ENCODE data around the gene CFAP99.

The CFAP99 gene

DNA sequence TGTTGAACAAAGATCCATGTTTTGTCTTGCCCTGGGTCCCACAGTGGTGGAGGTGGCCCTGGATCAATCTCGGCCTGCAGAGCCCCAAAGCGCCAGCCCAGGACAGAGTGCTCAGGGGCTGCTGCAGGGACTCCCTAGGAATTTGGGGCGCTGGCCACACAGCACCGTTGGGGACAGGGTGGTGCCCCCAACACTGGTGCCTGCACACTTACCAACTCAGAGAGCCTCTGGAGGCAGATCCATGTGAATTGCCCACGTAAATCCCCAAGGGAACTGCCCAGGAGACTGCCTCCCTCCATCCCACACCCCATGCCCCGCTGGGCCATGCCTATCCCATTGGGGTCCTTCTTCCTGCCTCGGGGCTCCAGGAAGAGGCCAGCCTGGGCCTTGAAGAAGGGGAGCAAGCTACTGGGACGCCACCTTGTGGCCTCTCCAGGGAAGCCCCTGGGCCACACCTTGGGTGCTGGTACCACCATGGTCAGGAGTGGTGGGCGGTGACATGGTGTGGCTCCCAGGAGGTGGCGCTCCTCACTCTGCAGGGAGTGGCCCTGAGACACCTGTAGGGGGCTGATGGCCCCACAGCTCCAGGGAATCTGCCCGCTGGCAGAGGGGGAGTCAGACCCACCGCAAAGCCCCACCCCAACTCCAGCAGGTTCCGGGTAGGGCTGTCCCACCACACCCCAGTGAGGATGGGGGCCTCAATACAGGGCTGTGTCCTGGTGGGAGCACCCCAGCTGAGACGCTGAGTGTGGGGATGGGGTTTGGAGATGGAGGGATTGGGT is 22.8 kb downstream of the CFAP99 start:
- Mint-ChIP-seq H3K27me3 (no peaks in the 10 kb centered on the region), H3K9me3 (no peaks in the 10 kb centered on the region), H3K27ac (ENCODE audit: low read depth) (no peak overlapping the region), H3K4me3 (no peak overlapping the region), H3K4me1 (peaks cover 6% of the 10 kb centered on the region), H3K36me3 (ENCODE audit: insufficient read depth) (no peaks in the 10 kb centered on the region)
- peak; percentile 62 to 66 for DNase-seq (ENCODE audit: low spot score in 2 of 2)
- ATAC-seq (replicated peaks; ENCODE audit: extremely low read depth, poor library complexity, severe bottlenecking): peak; percentile 97

DNA sequence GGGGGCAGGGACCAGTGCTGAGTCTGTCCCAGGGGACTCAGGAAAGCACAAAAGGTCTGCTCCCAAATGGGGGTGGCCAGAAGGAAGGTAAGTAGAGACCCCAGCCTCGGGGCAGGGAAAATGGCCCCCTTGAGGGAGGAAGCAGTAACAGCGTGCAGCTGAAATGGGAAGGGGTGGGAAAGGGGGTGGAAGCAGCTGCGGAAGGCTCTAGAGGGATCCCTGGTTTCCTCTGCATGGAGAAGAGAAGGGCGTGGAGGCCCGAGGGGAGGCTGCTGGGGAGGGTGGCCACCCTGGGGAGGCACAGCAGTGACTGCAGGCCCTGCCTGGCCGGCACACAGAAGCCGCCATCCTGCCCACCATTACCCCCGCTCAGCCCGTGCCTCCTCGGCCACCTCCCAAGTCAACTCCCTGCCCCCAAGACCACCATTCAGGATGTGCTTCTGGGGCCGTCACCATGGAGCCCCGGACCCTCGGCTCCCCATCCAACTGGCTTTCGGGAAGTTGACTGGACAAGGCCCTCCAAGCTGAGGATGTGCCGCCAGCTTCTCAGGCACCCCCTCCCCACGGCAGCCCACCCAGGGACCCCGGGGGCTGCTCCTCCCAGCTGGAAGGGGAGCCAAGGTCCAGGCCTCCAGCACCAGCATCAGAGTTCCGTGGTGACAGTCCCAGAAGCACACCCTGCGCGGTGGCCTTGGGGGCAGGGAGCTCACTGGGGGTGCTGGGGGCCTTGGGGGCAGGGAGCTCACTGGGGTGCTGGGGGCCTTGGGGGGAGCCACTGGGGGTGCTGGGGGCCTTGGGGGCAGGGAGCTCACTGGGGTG is 23.6 kb downstream of the CFAP99 start:
- H3K27me3 Mint-ChIP-seq: no peaks in the 10 kb centered on the region
- no peak for ATAC-seq (replicated peaks; ENCODE audit: extremely low read depth, poor library complexity, severe bottlenecking)
- H3K27ac Mint-ChIP-seq (ENCODE audit: low read depth): no peak overlapping the region
- H3K9me3 Mint-ChIP-seq: no peaks in the 10 kb centered on the region
- no peak overlapping the region for H3K4me3 Mint-ChIP-seq
- DNase-seq (ENCODE audit: low spot score in 2 of 2): no peak
- no peaks in the 10 kb centered on the region for H3K36me3 Mint-ChIP-seq (ENCODE audit: insufficient read depth)
- peaks cover 6% of the 10 kb centered on the region for H3K4me1 Mint-ChIP-seq

DNA sequence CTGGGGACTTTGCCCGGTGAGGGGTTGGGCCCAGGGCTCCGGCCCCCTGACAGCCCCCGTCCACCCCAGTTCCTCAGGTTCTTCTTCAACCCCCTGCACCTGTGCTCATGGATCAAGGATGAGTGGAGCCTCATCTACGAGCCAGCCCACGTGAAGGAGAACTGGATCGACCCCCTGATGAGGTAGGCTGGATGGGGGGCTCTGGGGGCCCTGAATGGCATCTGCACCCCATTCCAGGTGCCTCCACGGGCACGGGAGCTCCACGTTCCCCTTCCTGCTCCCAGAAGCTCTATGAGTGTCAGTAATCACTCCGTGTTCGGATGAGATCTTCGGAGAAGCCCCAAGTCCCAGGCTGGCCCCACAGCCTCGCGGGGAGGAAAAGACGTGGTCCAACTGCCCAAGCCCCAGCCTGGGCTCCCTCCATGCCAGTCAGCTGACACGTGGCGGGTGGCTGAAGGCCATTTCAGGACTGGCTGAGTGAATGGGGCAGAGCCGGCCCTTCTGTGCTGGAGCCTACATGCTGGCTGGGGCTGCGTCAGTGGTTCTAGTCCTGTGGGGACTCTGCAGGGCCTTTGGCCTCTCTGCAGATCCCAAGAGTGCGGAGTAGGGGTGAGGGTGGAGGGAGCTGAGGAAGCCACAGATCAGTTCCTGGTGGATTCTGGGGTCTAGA is 24.4 kb downstream of the CFAP99 start:
- H3K4me1 Mint-ChIP-seq: peaks cover 6% of the 10 kb centered on the region
- no peaks in the 10 kb centered on the region for H3K36me3 Mint-ChIP-seq (ENCODE audit: insufficient read depth)
- H3K9me3 Mint-ChIP-seq: no peaks in the 10 kb centered on the region
- no peak overlapping the region for H3K27ac Mint-ChIP-seq (ENCODE audit: low read depth)
- no peak for ATAC-seq (replicated peaks; ENCODE audit: extremely low read depth, poor library complexity, severe bottlenecking)
- no peak overlapping the region for H3K4me3 Mint-ChIP-seq
- no peaks in the 10 kb centered on the region for H3K27me3 Mint-ChIP-seq
- no peak for DNase-seq (ENCODE audit: low spot score in 2 of 2)

DNA sequence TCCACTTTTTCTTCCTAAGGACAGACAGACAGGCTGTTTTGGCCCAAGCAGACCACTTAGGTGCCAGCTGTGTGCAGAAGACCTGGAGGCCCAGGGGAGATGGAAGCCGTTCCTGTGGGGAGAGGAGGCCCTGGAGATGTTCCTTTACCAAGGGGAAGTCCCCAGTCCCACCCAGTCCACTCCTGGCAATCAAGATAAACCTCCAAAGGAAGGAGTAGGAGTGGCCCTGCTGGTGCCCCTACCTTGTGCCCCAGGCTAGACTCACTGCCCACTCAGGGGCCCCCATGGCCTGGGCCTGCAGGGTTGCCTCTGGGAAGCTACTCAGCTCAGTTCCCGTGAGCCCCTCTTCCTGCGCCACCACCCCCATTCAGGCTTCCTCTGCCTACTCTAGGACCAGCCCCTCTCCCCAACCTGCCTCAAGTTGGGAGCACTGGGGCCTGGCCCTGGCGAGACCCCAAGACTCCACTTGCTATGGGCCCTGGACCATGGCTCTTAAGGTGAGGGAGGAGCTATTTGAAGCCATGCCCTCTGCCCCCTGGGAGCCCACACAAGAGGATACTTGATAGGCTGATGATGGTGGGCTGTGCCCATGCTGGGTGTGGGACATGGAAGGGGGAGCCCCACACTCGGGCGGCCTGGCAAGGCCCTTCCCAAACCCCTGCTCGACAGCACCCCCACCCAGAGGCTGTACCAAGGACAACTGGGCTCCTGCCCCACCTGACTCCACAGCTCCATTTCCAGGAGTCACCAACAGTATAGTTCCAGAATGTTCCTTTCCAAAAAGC is 25.4 kb downstream of the CFAP99 start:
- H3K36me3 Mint-ChIP-seq (ENCODE audit: insufficient read depth): no peaks in the 10 kb centered on the region
- H3K27ac Mint-ChIP-seq (ENCODE audit: low read depth): no peak overlapping the region
- no peak overlapping the region for H3K4me3 Mint-ChIP-seq
- ATAC-seq (replicated peaks; ENCODE audit: extremely low read depth, poor library complexity, severe bottlenecking): no peak
- no peak for DNase-seq (ENCODE audit: low spot score in 2 of 2)
- no peaks in the 10 kb centered on the region for H3K9me3 Mint-ChIP-seq
- peaks cover 6% of the 10 kb centered on the region for H3K4me1 Mint-ChIP-seq
- H3K27me3 Mint-ChIP-seq: no peaks in the 10 kb centered on the region

DNA sequence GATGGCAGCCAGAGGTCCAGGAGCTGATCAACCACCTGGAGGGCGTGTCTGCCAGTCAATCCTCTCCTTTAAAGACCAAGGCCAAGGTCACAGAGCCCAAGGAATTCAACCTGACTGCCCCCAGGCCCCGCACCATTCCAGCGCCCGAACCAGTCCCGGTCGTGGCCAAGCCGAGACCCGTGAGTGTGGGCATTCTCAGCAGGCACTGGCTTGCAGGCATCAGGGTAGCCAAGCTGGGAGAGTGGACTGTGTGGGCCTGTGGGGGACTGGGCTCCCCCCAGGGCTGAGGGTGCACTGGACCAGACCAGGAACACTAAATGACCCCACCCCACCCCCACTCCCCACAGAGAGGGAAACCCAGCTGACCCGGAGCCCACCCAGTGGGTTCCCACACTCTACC is 26.4 kb downstream of the CFAP99 start:
- H3K4me3 Mint-ChIP-seq: no peak overlapping the region
- no peaks in the 10 kb centered on the region for H3K36me3 Mint-ChIP-seq (ENCODE audit: insufficient read depth)
- DNase-seq (ENCODE audit: low spot score in 2 of 2): no peak
- no peaks in the 10 kb centered on the region for H3K9me3 Mint-ChIP-seq
- H3K27me3 Mint-ChIP-seq: no peaks in the 10 kb centered on the region
- peaks cover 6% of the 10 kb centered on the region for H3K4me1 Mint-ChIP-seq
- no peak overlapping the region for H3K27ac Mint-ChIP-seq (ENCODE audit: low read depth)
- ATAC-seq (replicated peaks; ENCODE audit: extremely low read depth, poor library complexity, severe bottlenecking): no peak

DNA sequence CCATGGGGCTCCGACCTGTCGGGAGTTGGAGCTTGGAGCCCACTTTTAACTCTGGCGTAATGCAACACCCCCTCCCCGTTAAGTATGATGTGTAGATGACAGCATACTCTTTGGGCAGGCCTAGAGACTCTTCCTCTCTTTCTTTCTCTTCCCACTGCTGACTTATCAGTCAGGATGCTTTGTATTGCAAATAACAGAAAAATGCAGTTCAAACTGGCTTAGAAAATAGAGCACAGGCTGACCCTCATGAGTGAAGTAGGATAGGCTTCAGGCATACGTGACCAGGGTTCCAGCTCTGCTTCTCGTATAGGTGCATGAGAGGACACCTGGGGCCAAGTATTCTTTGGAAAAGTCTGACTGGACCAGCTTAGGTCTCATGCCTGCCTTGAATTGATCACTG is 26.8 kb downstream of the CFAP99 start:
- H3K4me1 Mint-ChIP-seq: peaks cover 6% of the 10 kb centered on the region
- no peaks in the 10 kb centered on the region for H3K9me3 Mint-ChIP-seq
- no peaks in the 10 kb centered on the region for H3K27me3 Mint-ChIP-seq
- DNase-seq (ENCODE audit: low spot score in 2 of 2) (no peak), ATAC-seq (replicated peaks; ENCODE audit: extremely low read depth, poor library complexity, severe bottlenecking) (no peak)
- no peak overlapping the region for H3K4me3 Mint-ChIP-seq
- no peak overlapping the region for H3K27ac Mint-ChIP-seq (ENCODE audit: low read depth)
- H3K36me3 Mint-ChIP-seq (ENCODE audit: insufficient read depth): no peaks in the 10 kb centered on the region

DNA sequence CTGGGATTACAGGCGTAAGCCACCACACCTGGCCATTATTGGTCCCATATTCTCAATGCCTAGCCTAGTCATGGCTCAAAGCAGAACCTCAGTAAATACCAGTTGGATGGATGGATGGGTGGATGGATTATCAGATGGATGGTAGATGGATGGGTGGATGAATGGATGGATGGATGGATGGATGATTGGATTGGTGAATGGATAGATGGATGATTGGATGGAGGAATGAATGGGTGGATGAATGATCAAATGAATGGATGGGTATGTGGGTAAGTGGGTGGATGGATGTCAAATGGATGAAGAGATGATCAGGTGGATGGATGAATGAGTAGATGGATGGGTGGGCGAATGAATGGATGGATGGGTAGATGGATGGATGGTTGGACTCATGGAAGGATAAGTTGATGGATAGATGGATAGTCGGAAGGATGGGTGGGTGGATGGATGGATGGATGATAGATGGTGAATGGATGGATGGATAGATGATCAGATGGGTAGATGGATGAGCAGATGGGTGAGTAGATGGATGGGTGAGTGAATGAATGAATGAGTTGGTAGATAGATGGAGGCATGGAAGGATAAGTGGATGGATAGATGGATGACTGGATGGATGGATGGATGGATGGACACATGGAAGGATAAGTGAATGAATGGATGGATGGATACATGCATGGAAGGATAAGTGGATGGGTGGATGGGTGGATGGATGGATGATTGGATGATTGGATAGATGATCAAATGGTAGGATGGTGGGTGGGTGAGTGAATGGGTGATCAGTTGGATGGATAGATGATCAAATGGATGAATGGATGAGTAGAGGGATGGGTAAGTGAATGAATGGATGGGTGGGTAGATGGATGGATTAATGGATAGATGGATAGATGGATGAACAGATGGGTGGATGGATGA is 28.2 kb downstream of the CFAP99 start:
- Mint-ChIP-seq H3K4me3 (no peak overlapping the region), H3K27me3 (no peaks in the 10 kb centered on the region), H3K9me3 (no peaks in the 10 kb centered on the region), H3K4me1 (no peaks in the 10 kb centered on the region), H3K27ac (ENCODE audit: low read depth) (no peak overlapping the region), H3K36me3 (ENCODE audit: insufficient read depth) (peaks cover 2% of the 10 kb centered on the region)
- ATAC-seq (replicated peaks; ENCODE audit: extremely low read depth, poor library complexity, severe bottlenecking) (no peak), DNase-seq (ENCODE audit: low spot score in 2 of 2) (no peak)

DNA sequence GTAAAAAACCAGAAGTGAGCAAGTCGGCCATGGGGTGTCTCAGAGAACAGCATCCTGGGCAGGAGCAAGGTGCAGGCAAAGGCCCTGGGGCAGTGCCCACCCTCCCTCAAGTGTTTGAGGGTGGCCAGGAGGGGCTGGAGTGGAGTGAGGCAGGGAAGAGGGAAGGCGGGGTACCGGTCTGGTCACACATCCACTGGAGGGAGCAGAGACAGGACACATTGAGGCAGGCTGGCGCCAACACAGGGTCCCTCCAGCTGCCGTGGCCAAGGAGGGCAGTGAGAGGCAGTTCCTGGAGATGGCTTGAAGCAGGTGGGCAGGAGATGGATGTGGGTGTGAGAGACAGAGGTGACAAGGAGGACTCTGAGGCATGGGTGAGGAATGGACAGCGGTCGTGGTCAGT is 29.8 kb downstream of the CFAP99 start:
- ATAC-seq (replicated peaks; ENCODE audit: extremely low read depth, poor library complexity, severe bottlenecking): no peak
- Mint-ChIP-seq H3K9me3 (no peaks in the 10 kb centered on the region), H3K4me1 (no peaks in the 10 kb centered on the region), H3K27me3 (no peaks in the 10 kb centered on the region), H3K27ac (ENCODE audit: low read depth) (no peak overlapping the region), H3K36me3 (ENCODE audit: insufficient read depth) (peaks cover 2% of the 10 kb centered on the region), H3K4me3 (no peak overlapping the region)
- DNase-seq (ENCODE audit: low spot score in 2 of 2): no peak

DNA sequence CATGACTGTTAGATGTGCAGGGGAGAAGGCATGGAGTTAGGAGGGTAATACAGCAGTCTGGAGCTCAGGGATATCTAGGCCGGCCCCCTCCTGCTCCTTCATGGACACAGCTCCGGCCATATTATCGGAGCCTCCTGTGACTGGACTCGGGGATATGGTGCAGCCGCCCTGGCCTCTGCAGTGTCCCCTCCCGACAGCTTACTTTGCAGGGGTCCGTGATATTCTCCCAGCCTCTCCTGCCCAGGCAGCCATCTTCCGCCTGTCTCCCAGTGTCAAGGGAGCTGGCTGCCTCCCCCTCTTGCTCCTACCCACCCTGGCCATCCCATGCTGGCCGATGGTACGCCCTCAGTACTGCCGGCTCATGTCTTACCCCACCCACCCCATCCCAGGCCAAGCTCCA is 30.3 kb downstream of the CFAP99 start:
- Mint-ChIP-seq H3K27me3 (no peaks in the 10 kb centered on the region), H3K4me3 (no peak overlapping the region), H3K9me3 (no peaks in the 10 kb centered on the region), H3K27ac (ENCODE audit: low read depth) (no peak overlapping the region), H3K4me1 (no peaks in the 10 kb centered on the region), H3K36me3 (ENCODE audit: insufficient read depth) (peaks cover 2% of the 10 kb centered on the region)
- DNase-seq (ENCODE audit: low spot score in 2 of 2) (no peak), ATAC-seq (replicated peaks; ENCODE audit: extremely low read depth, poor library complexity, severe bottlenecking) (no peak)

DNA sequence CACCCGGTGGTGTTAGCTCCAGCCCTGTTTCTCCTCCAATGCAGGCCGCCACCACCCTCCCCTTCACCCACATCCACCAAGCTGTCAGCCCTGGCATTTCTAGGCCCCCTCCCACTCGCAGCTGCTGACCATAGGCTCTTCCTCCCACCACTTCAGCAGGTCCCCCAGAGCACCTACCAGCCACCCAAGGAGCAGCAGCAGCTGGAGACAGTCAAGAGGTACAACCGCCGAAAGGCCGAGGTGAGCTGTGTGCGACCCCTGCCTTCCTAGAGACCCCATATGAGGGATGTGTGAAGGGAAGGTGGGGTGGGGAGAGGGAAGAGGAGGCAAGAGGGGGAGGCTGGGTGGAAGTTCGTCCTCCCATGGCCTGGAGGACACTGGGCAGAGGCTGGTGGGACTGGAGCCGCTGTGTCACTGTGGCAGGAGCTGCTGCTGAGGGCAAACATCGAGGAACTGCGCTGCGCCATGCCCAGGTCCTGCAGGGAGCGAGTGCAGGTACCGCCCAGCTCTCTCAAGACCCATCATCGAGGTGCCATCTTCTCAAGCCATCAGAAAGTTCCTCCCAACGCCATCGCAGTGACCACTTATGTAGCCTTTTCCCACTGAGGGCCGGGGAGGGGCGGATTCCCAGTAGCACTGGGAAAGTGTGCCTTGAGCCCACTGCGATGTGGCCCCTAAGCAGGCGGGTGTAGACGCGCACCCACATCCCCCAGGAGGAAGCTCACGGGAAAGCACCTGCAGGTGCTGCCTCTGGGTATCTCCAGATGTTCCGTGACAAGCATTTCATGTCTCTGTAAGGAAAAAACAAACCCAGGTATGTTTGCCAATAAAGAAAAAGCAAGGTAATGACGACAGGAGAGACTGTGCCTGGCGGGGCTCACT is 31.0 kb downstream of the CFAP99 start:
- no peak for ATAC-seq (replicated peaks; ENCODE audit: extremely low read depth, poor library complexity, severe bottlenecking)
- no peak overlapping the region for H3K27ac Mint-ChIP-seq (ENCODE audit: low read depth)

More for the DNA sequence above, 31.0 kb downstream of the CFAP99 start:
- H3K4me3 Mint-ChIP-seq: no peak overlapping the region
- H3K27me3 Mint-ChIP-seq: no peaks in the 10 kb centered on the region
- H3K4me1 Mint-ChIP-seq: no peaks in the 10 kb centered on the region
- no peaks in the 10 kb centered on the region for H3K9me3 Mint-ChIP-seq
- DNase-seq (ENCODE audit: low spot score in 2 of 2): no peak
- H3K36me3 Mint-ChIP-seq (ENCODE audit: insufficient read depth): peaks cover 2% of the 10 kb centered on the region

All from central memory CD8-positive, alpha-beta T cell (primary cell).